ENCODE results near the gene CACNB2. TPM values are rescaled to one million over a fixed set of nuclear protein-coding genes. Genes with fewer than 3 reads are reported as not detected.

CACNB2 gene
- total RNA-seq, 2 donors from 2014 or later = 9.8 to 12.1 TPM

GRCh38 chr10:18402853-18403252, 262.6 kb downstream of the CACNB2 start:
- no peak overlapping the region for H3K9ac ChIP-seq (ENCODE audit: low read depth in 2 of 2, low read length in 2 of 2)
- H3K36me3 ChIP-seq = no peaks in the 10 kb centered on the region
- H3K27me3 ChIP-seq = no peaks in the 10 kb centered on the region
- H3K4me1 ChIP-seq = no peaks in the 10 kb centered on the region
- TF ChIP-seq CTCF (IDR thresholded peaks at IDR 0.05) = no peak
- intact Hi-C loops (cut with DNase I) = no loop called here
- H3K9me3 ChIP-seq = no peaks in the 10 kb centered on the region
- no peak for DNase-seq
- H3K4me3 ChIP-seq = no peak overlapping the region
- H3K27ac ChIP-seq = no peak overlapping the region

GRCh38 chr10:18404530-18404929, 264.3 kb downstream of the CACNB2 start:
- intact Hi-C loops (cut with DNase I) = no loop called here
- Histone ChIP-seq H3K36me3 (no peaks in the 10 kb centered on the region), H3K4me3 (no peak overlapping the region), H3K9me3 (no peaks in the 10 kb centered on the region), H3K9ac (ENCODE audit: low read depth in 2 of 2, low read length in 2 of 2) (no peak overlapping the region), H3K27ac (no peak overlapping the region), H3K27me3 (no peaks in the 10 kb centered on the region), H3K4me1 (no peaks in the 10 kb centered on the region)
- TF ChIP-seq CTCF (IDR thresholded peaks at IDR 0.05) = no peak
- DNase-seq = no peak

GRCh38 chr10:18406136-18406535, 265.9 kb downstream of the CACNB2 start:
- Histone ChIP-seq H3K36me3 (no peaks in the 10 kb centered on the region), H3K4me1 (no peaks in the 10 kb centered on the region), H3K27ac (no peak overlapping the region), H3K27me3 (no peaks in the 10 kb centered on the region), H3K9ac (ENCODE audit: low read depth in 2 of 2, low read length in 2 of 2) (no peak overlapping the region), H3K9me3 (no peaks in the 10 kb centered on the region), H3K4me3 (no peak overlapping the region)
- intact Hi-C loops (cut with DNase I) = no loop called here
- no peak for DNase-seq
- TF ChIP-seq CTCF (IDR thresholded peaks at IDR 0.05) = no peak

GRCh38 chr10:18409599-18410397, 269.6 kb downstream of the CACNB2 start:
- Histone ChIP-seq H3K9me3 (no peaks in the 10 kb centered on the region), H3K9ac (ENCODE audit: low read depth in 2 of 2, low read length in 2 of 2) (no peak overlapping the region), H3K36me3 (no peaks in the 10 kb centered on the region), H3K27ac (no peak overlapping the region), H3K27me3 (no peaks in the 10 kb centered on the region), H3K4me3 (no peak overlapping the region), H3K4me1 (no peaks in the 10 kb centered on the region)
- intact Hi-C loops (cut with DNase I) = no loop called here
- DNase-seq = no peak
- TF ChIP-seq CTCF (IDR thresholded peaks at IDR 0.05) = no peak

- TF ChIP-seq CTCF (IDR thresholded peaks at IDR 0.05) = no peak
- Histone ChIP-seq H3K9ac (ENCODE audit: low read depth in 2 of 2, low read length in 2 of 2) (no peak overlapping the region), H3K36me3 (no peaks in the 10 kb centered on the region), H3K9me3 (no peaks in the 10 kb centered on the region), H3K27ac (no peak overlapping the region), H3K4me1 (no peaks in the 10 kb centered on the region), H3K27me3 (no peaks in the 10 kb centered on the region), H3K4me3 (no peak overlapping the region)
- intact Hi-C loops (cut with DNase I) = no loop called here
- DNase-seq = no peak
Observed at GRCh38 chr10:18414061-18414460, 273.8 kb downstream of the CACNB2 start.

All from colonic mucosa (tissue), 4 donors.